GOT3 (cell line): ENCODE measurements around the gene WWOX.

Source experiments
- DNase-seq: peaks from one replicate; lab custom pipeline; 2025; ENCODE audit warnings: mixed read lengths; lab: John Stamatoyannopoulos, UW

The WWOX gene

GRCh38 chr16:78105517-78105916 is 6.1 kb downstream of the WWOX start:
- no peak for DNase-seq

DNA sequence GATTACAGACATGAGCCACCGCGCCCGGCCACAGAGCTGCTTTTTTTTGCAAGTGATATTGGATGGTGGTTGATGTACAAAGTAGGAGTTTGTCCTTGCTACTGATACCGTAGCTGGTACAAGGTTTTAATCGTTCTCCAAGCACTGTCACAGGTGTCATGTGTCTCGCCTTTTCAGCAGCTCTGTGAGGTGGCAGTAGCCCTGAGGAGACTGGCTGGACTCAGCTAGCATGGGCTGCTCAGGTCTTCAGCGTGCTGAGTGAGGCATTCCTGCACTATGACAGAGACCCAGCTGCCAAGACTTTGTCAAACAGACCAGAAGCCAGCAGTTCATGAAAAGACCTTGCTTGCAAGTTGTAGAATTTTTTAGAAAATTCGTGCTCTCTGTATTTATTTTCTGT is 7.2 kb downstream of the WWOX start:
- DNase-seq: no peak

DNA sequence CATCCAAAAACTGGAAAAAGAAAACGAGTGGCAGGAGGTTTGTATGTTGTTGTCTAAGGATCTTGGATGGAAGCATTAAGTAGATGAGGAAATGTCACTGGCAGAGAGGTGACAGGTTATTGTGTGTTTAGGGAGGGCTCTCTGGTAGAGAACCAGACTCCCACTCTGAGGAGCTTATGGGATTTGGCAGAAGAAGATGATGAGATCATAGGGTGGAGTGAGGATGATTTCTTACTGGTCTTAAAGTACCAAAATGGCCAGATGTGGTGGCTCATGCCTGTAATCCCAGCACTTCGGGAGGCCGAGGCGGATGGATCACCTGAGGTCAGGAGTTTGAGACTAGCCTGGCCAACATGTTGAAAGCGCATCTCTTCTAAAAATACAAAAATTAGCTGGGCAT is 9.0 kb downstream of the WWOX start:
- DNase-seq: no peak

- no peak for DNase-seq
Observed at GRCh38 chr16:78113258-78113657, 13.8 kb downstream of the WWOX start.

DNA sequence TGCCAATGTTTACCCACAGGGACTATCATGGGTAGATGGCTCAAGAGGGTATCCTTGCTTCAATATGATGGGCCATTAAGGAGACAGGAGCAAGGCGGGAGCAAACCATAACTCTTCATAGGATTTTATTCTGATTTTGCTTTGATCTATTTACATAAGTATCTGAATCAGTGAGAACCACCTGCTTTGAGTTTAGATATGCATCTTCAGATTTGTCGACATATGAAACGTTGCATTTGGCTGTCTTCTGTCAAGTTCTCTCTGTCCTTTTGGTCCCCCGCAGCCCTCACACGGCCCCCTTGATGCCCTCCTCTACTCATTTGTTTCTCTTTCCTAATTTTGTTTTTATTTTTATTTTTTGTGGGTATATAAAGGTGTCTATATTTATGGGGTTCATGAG is 16.2 kb downstream of the WWOX start:
- DNase-seq: no peak

DNA sequence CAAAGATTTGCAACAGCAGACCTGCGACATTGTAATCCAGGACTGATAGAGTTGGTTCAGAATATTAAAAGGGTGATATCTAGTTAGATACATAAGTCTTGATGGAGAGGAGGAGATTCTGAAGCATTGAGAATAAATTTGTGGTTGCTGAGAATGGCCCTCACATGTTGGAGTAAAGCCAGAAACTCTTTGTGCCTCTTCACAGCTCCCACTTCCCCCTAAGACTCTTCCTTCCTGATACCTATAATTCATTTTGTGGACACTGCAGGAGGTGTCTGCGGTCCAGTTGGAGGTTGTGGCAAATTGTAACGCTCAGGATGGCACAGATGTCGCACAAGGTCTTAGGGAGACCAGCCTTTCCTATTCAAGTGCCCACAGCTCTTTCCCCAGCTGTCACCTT is 17.5 kb downstream of the WWOX start:
- no peak for DNase-seq

DNA sequence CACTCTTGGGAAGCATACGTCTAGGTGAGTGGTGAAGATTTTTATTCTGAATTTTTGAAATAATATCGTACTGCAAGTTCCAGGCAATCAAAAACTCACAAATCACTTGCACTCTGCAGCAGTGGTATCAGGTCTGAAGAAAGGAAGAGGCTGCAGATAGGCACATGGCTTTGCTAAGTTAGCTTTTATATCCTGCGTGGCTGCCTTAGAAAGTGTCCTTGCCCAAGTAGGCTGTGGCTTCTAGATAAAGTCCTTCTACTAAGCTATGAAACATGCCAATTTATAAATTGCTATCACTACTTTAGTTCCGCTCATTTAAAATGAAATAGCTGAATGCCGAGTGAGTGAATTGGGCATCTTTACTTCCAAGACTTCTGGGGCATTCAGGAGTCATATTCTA is 17.9 kb downstream of the WWOX start:
- DNase-seq: no peak

DNA sequence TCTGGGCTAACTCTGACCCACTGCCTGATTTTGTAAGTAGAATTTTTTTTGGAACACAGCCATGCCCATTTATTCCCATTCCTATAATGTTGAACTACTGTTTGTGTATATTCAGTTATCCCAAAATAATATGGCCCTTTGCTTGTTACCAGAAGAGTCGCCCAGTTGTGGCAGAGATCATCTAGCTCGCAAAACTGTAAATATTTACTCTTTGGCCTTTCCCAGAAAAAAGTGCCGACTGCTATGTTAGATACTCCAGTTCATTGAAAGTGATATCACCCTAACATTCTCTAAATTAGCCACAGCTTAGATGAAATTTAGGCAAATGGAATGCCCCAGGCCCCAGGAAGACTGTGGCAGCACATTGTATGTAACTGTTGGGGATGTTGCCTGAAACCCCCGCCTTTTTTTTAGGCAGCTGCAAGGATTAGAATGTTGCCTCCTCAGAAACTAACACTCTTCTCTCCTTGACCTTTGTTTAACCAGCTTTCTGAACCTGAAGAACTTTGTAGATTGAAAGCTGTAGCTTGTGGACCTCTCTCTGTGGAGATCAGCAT is 19.1 kb downstream of the WWOX start:
- DNase-seq: no peak

DNA sequence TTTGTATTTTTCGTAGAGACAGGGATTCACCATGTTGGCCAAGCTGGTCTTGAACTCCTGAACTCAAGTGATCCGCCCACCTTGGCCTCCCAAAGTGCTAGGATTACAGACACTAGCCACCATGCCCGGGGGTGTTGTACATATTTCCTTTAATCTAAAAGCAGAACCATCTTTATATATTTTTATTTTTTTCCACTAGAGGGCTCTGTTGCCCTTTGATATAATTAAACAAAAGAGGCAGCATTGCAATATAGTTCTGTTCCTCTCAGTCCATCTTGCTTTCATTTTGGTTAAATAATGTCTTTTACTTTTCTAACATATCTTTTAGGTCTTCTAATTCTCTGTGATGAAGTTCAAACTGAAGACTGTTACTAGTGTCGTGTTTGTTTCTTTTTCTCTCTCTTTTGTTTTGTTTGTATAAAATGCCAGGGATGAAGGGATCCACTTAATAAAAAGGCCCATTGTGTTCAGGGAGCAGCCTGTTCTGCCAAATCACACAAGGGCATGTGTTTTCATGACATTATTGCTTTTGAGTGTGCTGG is 23.4 kb downstream of the WWOX start:
- no peak for DNase-seq

- no peak for DNase-seq
Observed at GRCh38 chr16:78125112-78125844, 25.8 kb downstream of the WWOX start.

DNA sequence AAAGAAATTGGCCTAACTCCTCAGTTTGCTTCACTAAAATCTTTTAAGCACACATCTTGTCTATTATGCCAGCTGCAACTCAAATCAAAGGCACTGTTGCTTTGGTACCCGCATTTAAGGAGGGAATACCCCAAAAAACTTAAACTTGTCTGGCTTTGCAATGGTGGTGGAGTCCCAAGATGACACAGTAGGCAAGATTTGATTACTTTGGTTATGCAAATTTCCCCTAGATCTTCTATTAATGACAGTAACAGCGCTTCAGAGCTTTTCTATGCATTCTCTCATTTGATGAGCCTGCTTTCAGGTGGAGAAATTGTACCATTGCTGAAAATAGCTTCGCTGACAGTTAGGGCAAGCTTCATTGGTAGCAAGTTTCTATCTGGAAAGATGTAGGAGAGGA is 27.2 kb downstream of the WWOX start:
- DNase-seq: no peak

- DNase-seq: no peak
Observed at GRCh38 chr16:78127130-78127529, 27.7 kb downstream of the WWOX start.

GRCh38 chr16:78128913-78129312 is 29.5 kb downstream of the WWOX start:
- DNase-seq: no peak

DNA sequence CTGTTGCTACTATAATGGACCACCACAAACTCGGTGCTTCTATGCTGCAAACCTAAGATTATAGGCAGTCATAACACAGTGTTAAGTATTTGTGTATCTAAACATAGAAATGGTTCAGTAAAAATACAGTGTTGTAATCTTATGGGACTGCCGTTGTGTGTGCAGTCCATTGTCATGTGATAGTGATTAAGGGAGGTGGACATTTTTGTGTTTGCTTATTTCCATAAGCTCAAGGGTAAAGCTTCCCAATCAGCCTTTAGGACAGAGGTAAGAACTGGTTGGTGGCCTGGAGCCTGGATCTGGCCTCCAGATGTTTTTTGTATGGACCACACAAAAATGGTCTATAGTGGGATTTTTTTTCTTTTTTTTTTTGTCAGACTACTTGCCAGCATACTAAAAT is 29.9 kb downstream of the WWOX start:
- no peak for DNase-seq

DNA sequence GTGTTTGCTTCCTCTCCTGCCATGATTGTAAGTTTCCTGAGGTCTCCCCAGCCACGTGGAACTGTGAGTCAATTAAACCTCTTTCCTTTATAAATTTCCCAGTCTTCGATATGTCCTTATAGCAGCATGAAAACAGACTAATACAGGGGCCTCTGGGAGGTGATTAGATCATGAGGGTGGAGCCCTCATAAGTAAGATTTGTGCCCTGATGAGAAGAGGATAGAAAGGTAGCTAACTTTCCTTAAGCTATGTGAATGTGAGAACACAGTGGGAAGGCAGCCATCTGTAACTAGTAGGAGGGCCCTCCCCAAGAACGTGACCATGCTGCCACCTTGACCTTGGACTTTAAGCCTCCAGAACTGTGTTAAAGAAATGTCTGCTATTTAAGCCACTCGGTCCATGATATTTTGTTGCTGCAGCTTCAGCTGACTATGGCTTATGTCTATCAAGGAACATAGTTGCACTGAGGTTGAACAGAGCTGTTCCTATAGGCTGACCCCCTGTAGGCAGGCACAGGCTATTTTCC is 30.7 kb downstream of the WWOX start:
- no peak for DNase-seq

- no peak for DNase-seq
Observed at GRCh38 chr16:78130950-78131349, 31.5 kb downstream of the WWOX start.

DNA sequence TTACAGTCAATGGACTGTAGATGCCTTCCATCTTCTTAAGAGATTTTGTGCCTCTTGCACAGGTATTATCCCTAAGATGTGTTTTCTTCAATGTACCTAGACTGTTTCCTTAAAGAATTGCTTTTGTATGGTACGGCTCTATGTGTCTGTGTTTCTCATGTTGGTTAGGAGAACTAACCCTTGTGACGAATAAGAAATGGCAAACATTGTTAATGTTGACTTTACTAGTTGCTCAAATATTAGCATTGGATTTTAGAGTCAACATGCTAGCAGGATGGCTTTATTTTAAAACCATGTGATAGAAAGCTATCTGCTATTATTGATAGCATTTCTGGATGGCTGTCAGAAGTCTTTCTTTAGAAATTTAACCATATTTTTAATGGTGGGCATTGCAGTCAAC is 34.5 kb downstream of the WWOX start:
- no peak for DNase-seq

DNA sequence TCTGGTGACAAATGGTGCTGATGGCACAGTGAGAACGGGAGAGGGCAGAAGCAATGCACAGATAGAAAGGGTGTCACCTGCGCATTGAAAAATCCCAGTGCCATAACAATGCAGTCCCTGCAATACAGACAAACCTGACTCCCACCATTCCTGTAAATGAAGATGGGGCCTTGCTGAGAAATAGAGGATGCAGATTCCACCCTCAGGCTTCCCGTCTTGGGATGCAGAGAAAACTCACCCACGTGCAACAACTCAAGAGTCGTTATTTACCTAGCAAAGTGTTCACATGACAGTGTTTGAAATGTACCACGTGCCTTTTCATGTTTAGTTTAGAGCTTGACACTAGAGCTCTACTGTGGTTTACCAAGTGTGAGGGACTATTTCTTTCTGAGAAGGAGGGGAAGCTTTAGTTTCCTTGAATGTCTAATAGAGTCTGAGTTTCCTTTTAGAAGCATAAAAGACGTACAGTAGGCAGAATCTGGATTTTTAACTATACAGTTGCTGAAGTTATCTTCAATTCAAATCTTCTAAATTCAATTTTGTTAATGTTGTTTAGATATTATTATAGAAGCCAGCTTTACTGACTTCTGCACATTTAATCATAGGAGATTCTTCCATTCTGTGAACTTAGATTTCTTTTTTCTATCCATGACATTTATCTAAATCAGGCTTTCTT is 35.6 kb downstream of the WWOX start:
- no peak for DNase-seq

GRCh38 chr16:78137179-78137578 is 37.7 kb downstream of the WWOX start:
- no peak for DNase-seq

GRCh38 chr16:78137782-78138616 is 38.5 kb downstream of the WWOX start:
- no peak for DNase-seq

GRCh38 chr16:78140818-78141466 is 41.5 kb downstream of the WWOX start:
- DNase-seq: no peak

- no peak for DNase-seq
Observed at GRCh38 chr16:78142788-78143187, 43.3 kb downstream of the WWOX start.
